ENCODE measurements around the gene STK32B.

Gene STK32B

GRCh38 chr4:5391492-5391891 is 340.2 kb downstream of the STK32B start:
- no peak for DNase-seq (ENCODE audit: low read depth, low spot score)

- DNase-seq (ENCODE audit: low read depth, low spot score): no peak
Observed at GRCh38 chr4:5393911-5394513, 342.7 kb downstream of the STK32B start.

GRCh38 chr4:5395781-5396180 is 344.5 kb downstream of the STK32B start:
- no peak for DNase-seq (ENCODE audit: low read depth, low spot score)

- no peak for DNase-seq (ENCODE audit: low read depth, low spot score)
Observed at GRCh38 chr4:5398056-5398455, 346.8 kb downstream of the STK32B start.

- DNase-seq (ENCODE audit: low read depth, low spot score): no peak
Observed at GRCh38 chr4:5399124-5399523, 347.8 kb downstream of the STK32B start.

GRCh38 chr4:5399790-5400421 is 348.6 kb downstream of the STK32B start:
- no peak for DNase-seq (ENCODE audit: low read depth, low spot score)

DNA sequence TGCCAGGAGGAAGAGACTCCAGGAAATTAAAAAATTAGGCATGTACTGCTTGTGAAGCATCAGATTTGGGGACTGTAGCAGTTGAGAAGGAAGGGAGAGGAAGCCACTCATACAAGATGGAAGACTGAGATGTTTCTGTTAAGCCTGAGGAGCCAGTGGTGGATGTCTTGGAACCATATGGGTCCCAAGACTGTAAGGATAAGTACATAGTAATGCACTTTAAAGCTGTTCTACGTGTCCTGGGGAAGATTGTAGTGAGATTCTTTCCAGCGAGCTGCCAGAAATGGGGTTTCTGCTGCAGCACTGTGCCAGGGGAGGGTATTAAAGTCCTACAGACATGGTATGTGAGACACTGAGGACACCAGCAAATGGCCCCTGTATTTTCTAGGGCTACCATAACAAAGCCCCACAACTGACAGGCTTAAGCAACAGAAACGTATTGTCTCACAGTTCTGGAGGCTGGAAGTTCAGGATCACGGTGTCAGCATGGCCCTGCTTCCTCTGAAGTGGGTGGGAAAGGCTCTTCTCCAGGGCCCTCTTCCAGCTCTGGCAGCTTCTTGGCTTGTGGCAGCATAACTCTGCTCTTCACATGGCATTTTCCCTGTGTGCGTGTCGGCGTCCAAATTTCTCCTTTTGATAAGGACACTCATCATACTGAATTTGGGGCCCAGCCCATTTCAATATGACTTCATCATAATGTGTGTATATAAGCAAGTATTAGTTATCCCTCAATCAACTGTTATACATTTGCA is 352.6 kb downstream of the STK32B start:
- DNase-seq (ENCODE audit: low read depth, low spot score): no peak

DNA sequence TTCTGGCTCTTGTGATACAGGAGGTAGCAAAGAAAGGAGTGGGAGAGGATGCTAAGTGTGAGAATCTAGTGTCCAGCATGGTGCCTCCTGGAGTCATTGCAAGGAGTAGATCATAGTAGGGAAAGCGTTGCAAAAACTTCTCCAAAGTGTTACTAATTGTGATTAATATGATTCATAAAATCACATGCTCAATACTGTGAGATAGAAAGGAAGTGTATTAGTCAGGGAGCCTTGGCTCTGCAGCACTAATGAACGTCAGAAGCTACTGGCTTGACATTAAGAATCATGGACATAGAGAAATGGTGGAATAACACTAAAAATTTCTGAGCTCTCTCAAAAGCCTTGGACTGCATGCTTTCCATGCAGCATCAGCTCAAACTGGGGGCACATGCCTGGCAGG is 358.0 kb downstream of the STK32B start:
- no peak for DNase-seq (ENCODE audit: low read depth, low spot score)

DNA sequence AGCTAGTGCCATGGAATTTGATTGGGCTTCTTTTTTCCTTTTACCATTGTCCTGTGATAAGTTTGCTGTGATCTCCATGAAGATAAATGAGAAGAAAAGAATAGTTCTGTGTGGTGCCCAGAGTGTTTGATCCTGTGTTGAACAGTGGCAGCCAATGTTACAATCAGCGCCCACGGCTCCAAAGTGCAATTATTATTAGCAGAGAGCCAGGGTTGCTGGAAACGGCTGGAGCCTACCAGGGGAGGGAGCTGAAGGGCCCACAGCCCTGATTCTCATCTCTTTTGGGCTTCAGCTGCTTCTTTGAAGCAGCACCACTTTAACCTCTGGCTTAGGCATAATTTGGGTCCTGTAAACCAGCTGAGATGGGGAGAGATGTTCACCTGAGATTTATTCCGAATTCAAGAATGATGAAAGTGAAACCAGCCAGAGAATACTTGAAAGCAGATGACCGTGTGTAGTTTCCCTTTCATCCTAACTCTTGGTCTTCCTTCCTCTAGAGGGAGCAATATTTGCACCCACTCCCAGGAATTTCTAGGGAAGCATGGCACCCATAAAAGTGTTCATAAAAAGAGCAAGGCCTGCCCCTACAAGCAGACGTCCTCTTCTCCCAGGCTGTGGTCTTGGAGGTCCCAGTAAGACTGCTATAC is 358.8 kb downstream of the STK32B start:
- no peak for DNase-seq (ENCODE audit: low read depth, low spot score)

- DNase-seq (ENCODE audit: low read depth, low spot score): no peak
Observed at GRCh38 chr4:5412296-5412695, 361.0 kb downstream of the STK32B start.

DNA sequence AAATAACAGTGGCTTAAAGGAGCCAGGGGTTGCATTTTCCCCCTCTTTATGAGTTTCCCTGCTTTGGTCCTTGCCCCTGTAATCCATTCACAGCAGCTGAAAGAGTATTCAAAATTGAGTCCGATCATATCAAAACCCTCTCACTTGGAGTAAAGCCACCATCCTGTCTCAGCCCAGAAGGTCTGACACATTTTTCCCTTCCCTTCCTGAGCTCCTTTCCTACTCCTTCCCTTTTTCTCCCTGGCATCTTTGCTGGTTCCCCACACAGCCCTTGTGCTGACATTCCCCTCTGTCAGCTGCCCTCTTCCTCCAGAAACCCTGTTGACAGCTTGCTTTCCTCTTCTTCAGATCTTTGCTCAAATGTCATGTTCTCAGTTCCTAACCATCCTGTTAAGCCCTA is 361.5 kb downstream of the STK32B start:
- no peak for DNase-seq (ENCODE audit: low read depth, low spot score)

GRCh38 chr4:5416637-5417036 is 365.4 kb downstream of the STK32B start:
- no peak for DNase-seq (ENCODE audit: low read depth, low spot score)

DNA sequence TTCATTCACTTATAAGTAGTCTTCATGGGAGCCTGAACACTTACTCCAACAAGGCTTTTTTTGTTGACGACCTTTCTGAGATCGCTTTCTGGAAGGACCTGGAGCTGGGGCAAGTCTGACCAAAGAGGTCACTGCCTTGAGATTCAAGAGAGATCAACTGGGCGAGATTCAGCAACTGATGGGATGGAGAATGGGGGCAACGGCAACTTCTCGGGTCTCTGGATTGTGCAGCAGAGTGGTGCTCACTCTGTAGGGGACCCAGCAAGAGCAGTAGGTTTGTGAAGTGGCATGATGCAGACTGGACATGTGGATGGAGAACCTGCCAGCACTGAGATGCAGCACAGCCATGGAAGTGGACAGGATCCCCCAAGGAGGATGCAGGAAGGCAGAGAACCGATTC is 369.0 kb downstream of the STK32B start:
- DNase-seq (ENCODE audit: low read depth, low spot score): no peak

DNA sequence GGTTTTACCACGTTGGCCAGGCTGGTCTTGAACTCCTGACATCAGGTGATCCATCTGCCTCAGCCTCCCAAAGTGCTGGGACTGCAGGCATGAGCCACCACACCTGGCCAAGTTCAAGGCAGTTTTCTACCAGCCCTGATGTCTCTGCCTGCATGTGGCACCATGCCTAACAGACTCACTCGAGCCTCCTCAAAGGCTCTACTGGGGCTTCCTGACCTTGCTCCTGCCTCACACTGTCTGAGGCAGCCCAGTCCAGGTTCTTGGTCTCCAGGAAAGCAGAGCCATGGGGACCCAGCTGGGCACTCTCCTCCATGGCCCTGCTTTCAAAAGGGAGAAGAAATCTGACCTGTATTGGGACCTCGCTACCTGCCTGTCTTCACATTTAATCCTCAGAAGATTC is 370.1 kb downstream of the STK32B start:
- DNase-seq (ENCODE audit: low read depth, low spot score): no peak

GRCh38 chr4:5422195-5422594 is 370.9 kb downstream of the STK32B start:
- DNase-seq (ENCODE audit: low read depth, low spot score): no peak

- DNase-seq (ENCODE audit: low read depth, low spot score): no peak
Observed at GRCh38 chr4:5423670-5424069, 372.4 kb downstream of the STK32B start.

DNA sequence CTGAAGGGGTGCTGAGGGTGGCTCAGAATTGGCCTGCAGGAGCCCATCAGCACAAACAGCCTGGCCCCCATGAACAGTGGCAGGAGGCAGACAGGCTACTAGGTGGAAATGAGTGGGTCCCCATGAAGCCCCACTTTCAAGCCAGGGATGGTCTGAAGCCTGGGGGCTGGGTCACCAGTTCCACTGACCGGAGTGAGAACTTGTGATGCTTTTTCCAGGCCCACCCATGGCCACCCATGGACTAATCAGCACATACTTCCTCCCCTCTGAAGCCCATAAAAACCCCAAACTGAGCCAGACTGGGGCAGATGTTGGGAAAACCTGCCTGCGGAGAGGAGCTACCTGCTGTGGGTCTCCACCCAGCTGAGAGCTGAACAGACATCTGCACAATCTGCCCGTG is 372.9 kb downstream of the STK32B start:
- no peak for DNase-seq (ENCODE audit: low read depth, low spot score)

- no peak for DNase-seq (ENCODE audit: low read depth, low spot score)
Observed at GRCh38 chr4:5424901-5425300, 373.6 kb downstream of the STK32B start.

- DNase-seq (ENCODE audit: low read depth, low spot score): no peak
Observed at GRCh38 chr4:5429747-5430146, 378.5 kb downstream of the STK32B start.

DNA sequence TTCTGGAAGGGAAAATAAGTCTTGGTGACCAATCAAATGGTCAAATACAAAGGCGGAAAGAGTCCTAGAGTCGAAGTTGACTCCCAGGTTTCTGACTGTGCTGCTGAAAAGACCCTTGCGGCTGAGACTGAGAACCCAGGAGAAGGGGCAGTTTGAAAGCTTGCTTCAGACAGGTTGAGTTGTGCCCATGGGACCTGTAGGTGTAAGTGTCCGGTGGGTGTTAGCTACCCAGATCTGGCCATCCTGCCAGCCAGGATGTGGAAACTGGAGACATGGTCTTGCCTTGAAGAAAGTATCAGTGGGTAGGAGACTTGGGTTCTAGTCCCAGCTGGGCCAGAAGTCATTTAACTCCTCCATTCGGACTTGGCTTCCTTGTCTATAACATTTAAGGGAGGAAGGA is 381.9 kb downstream of the STK32B start:
- no peak for DNase-seq (ENCODE audit: low read depth, low spot score)

DNA sequence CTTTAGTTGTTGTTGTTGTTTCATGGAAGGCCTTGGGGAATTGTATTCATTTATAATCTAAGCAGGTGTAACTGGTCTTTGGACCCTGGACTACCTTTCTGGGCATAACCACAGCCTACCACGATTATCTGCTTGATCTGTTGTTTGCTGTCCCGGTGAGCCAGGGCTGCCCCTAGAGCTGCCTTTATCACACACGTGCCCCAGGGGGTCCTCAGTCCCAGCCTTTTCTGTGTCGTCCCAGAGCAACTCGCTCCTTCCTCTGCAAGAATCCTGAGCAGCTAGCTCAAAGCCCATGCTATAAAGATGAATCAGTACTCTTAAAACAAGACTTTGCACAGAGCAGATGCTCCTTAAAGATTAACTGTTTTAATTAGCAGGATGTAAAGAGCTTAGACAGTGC is 383.9 kb downstream of the STK32B start:
- no peak for DNase-seq (ENCODE audit: low read depth, low spot score)

DNA sequence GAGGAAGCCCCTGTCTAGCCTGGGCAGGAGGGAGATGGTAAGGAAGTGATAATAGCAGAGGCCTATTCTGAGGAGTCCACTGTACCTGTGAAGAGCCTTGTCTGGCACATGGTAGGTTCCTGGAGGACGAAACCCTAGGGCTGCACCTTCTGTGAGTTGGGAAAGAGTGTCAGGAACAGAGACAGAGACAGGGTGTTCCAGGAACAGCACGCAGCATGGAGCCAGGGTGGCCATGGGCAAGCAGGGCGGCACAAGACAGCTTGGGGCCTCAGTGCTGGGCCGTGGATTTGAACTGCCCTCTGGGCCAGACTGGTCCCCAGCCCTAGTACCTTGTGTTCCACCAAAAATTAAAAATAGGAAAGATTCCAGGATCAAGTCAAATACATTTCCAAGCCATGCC is 384.5 kb downstream of the STK32B start:
- no peak for DNase-seq (ENCODE audit: low read depth, low spot score)

Measured in activated naive CD8-positive, alpha-beta T cell treated with anti-CD3 and anti-CD28 coated beads, Interleukin-2, amount 50 U/mL, for 16 hours (primary cell).